Measurements from ENCODE around the gene ACOXL. TPM values are rescaled to one million over a fixed set of nuclear protein-coding genes. Genes with fewer than 3 reads are reported as not detected.

Gene ACOXL
- total RNA-seq, 2 experiments from 2014 or later: not detected

- POLR2A ChIA-PET: no interaction called here
Measured at GRCh38 chr2:110872521-110872920, 140.1 kb downstream of the ACOXL start.

GRCh38 chr2:110873056-110873502, 140.7 kb downstream of the ACOXL start:
- peaks cover 12% of the 10 kb centered on the region for H3K4me1 Mint-ChIP-seq (ENCODE audit: low read depth)
- no peak overlapping the region for H3K27ac ChIP-seq (ENCODE audit: low read depth in 1 of 2, low read length in 2 of 2)
- H3K4me3 ChIP-seq (ENCODE audit: low read length): no peak overlapping the region
- peaks cover 12% of the 10 kb centered on the region for H3K4me1 ChIP-seq (ENCODE audit: insufficient read depth, low read length)
- DNase-seq (peak in 1 of 14 experiments; percentile 38), ATAC-seq (ENCODE audit: poor library complexity) (peak; percentile 46)
- CTCF ChIA-PET: no interaction called here
- no peaks in the 10 kb centered on the region for H3K36me3 Mint-ChIP-seq (ENCODE audit: low read depth)
- intact Hi-C loops (cut with DNase I, micrococcal nuclease): no loop called here
- H3K4me3 Mint-ChIP-seq: no peak overlapping the region
- H3K36me3 ChIP-seq (ENCODE audit: insufficient read depth, low read length): no peaks in the 10 kb centered on the region
- peaks cover 0 to 5% of the 10 kb centered on the region in 2 experiments for H3K27me3 ChIP-seq (ENCODE audit: control insufficient read depth in 1 of 2, insufficient read depth in 2 of 2, low read length in 2 of 2)
- no peak for TF ChIP-seq CTCF (IDR thresholded peaks at IDR 0.05)
- POLR2A ChIA-PET: no interaction called here
- peaks cover 2% of the 10 kb centered on the region for H3K9me3 Mint-ChIP-seq
- no peak overlapping the region for H3K27ac Mint-ChIP-seq
- H3K9me3 ChIP-seq (ENCODE audit: control insufficient read depth in 1 of 2, insufficient read depth in 1 of 2, low read length in 2 of 2): peaks cover 0 to 7% of the 10 kb centered on the region in 2 experiments
- no peaks in the 10 kb centered on the region for H3K27me3 Mint-ChIP-seq

More at GRCh38 chr2:110872521-110872920, 140.1 kb downstream of the ACOXL start:
- no peaks in the 10 kb centered on the region for H3K36me3 ChIP-seq (ENCODE audit: insufficient read depth, low read length)
- ATAC-seq (ENCODE audit: poor library complexity) (no peak), DNase-seq (no peak)
- CTCF ChIA-PET: no interaction called here
- H3K4me1 Mint-ChIP-seq (ENCODE audit: low read depth): peaks cover 12% of the 10 kb centered on the region
- no peaks in the 10 kb centered on the region for H3K36me3 Mint-ChIP-seq (ENCODE audit: low read depth)
- no peak for TF ChIP-seq CTCF (IDR thresholded peaks at IDR 0.05)
- no peak overlapping the region for H3K4me3 Mint-ChIP-seq
- H3K27ac Mint-ChIP-seq: no peak overlapping the region
- H3K9me3 Mint-ChIP-seq: no peaks in the 10 kb centered on the region
- peaks cover 0 to 4% of the 10 kb centered on the region in 2 experiments for H3K9me3 ChIP-seq (ENCODE audit: control insufficient read depth in 1 of 2, insufficient read depth in 1 of 2, low read length in 2 of 2)
- H3K27me3 ChIP-seq (ENCODE audit: control insufficient read depth in 1 of 2, insufficient read depth in 2 of 2, low read length in 2 of 2): peaks cover 0 to 5% of the 10 kb centered on the region in 2 experiments
- H3K4me3 ChIP-seq (ENCODE audit: low read length): no peak overlapping the region
- H3K27ac ChIP-seq (ENCODE audit: low read depth in 1 of 2, low read length in 2 of 2): no peak overlapping the region
- intact Hi-C loops (cut with DNase I, micrococcal nuclease): no loop called here
- no peaks in the 10 kb centered on the region for H3K27me3 Mint-ChIP-seq
- peaks cover 10% of the 10 kb centered on the region for H3K4me1 ChIP-seq (ENCODE audit: insufficient read depth, low read length)

GRCh38 chr2:110873597-110874452, 141.5 kb downstream of the ACOXL start:
- DNase-seq: no peak
- no peak for TF ChIP-seq CTCF (IDR thresholded peaks at IDR 0.05)
- H3K4me3 Mint-ChIP-seq: no peak overlapping the region
- intact Hi-C loops (cut with DNase I, micrococcal nuclease): no loop called here
- ATAC-seq (ENCODE audit: poor library complexity): no peak
- H3K9me3 ChIP-seq (ENCODE audit: control insufficient read depth in 1 of 2, insufficient read depth in 1 of 2, low read length in 2 of 2): peaks cover 0 to 7% of the 10 kb centered on the region in 2 experiments
- H3K27me3 ChIP-seq (ENCODE audit: control insufficient read depth in 1 of 2, insufficient read depth in 2 of 2, low read length in 2 of 2): peaks cover 0 to 5% of the 10 kb centered on the region in 2 experiments
- no peaks in the 10 kb centered on the region for H3K36me3 ChIP-seq (ENCODE audit: insufficient read depth, low read length)
- no peak overlapping the region for H3K4me3 ChIP-seq (ENCODE audit: low read length)
- H3K27ac Mint-ChIP-seq: no peak overlapping the region
- no peaks in the 10 kb centered on the region for H3K36me3 Mint-ChIP-seq (ENCODE audit: low read depth)
- H3K9me3 Mint-ChIP-seq: peaks cover 3% of the 10 kb centered on the region
- no peak overlapping the region for H3K27ac ChIP-seq (ENCODE audit: low read depth in 1 of 2, low read length in 2 of 2)
- POLR2A ChIA-PET: no interaction called here
- CTCF ChIA-PET: no interaction called here
- H3K27me3 Mint-ChIP-seq: no peaks in the 10 kb centered on the region
- peaks cover 12% of the 10 kb centered on the region for H3K4me1 ChIP-seq (ENCODE audit: insufficient read depth, low read length)
- H3K4me1 Mint-ChIP-seq (ENCODE audit: low read depth): peaks cover 12% of the 10 kb centered on the region

All from CD4-positive, alpha-beta T cell (primary cell).